Measurements from ENCODE around the gene SMARCA1.

SMARCA1 gene

DNA sequence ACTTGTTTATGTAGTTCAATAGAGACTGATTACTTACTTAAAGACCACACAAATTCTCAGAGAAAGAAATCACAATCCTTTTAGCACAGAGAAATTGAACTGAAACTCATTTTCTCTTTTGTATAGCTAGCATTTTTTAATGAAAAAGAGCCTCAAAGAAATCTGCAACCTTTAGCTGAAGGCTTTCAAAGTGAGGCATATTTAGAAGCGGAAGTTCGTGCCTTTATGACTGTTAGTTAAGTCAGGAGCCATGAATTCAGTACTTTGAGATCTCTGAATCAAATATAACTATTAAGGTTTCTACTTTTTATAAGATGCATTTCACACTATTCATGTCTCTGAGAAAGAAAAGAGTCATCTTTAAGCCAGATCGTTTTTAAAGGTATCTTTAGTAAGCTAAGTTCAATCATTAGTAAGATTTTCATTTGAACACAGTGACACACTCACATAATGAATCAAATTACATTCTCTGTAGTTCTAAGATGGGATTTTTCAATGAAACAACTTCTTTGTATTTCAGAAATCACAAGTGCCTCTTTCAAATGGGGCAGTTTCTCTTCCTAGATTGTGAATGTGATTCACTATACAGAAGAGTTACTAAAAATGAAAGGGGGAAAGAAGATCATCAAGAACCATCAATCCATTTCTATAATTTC lies 61.4 kb downstream of the SMARCA1 start:
- DNase-seq (ENCODE audit: low spot score): no peak

DNA sequence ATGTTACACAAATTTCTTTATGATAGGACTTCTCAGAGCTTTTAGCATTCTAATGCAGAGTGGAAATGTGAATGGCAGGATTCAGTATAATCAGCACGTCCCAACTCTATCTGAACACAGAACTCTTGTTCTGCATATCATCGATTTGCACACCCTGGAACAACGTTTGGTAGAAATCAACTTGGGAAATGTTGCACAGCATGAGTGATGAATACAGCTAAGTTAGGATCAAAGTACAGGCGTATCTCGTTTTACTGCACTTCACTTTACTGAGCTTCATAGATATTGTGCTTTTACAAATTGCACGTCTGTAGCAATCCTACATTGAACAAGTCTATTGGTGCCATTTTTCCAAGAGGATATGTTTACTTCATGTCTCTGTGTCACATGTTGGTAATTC lies 70.8 kb downstream of the SMARCA1 start:
- DNase-seq (ENCODE audit: low spot score): no peak

DNA sequence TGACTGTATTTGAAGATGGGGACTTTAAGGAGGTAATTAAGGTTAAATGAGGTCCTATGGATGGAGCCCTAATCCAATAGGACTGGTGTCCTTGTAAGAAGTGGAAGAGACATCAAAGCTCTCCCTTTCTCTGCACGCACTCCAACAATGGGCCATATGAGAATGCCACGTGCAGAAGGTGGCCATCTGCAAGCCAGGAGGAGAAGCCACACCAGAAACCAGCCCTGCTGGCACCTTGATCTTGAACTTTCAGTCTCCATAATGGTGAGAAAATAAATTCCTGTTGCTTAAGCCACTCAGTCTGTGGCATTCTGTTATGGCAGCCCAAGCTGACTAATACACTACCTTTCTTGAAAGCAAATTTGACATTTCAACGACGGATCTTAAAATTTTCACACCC lies 73.2 kb downstream of the SMARCA1 start:
- no peak for DNase-seq (ENCODE audit: low spot score)

DNA sequence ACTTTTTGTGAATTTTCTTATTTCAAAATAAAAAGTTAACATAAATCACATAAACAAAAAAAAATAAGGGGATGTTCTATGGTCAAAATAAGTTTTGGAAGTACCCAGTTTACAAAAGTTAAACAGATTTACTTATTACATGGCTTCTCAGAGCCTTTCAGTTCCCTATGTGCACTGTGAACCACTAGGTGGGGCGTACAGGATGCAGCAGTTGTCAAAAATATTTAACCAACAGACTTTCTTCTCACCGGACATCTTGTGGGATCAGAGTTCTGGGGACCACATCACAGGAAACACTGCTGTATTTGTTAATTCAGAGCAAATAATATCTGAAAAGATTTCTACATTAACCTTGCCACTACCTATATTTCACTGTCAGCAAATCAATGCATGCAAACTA lies 74.1 kb downstream of the SMARCA1 start:
- DNase-seq (ENCODE audit: low spot score): no peak

DNA sequence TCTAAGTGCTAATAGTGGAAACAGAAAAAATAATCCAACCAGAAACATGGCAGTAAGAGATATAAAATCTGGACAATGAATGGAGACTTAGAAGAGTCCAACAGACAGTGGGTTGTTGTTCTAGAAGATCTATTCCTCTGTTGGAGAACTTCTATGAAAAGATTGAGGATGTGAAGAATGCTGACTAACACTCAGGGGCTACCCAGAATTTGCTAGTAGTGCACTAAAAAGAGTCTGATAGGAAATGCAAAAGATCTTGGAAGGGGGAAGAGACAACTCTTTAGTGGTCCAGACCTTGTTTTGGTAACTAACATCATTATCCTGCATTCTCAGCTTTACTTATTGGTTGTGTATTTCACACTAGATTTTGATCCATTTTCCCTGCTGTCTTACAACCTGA lies 77.9 kb downstream of the SMARCA1 start:
- no peak for DNase-seq (ENCODE audit: low spot score)

DNA sequence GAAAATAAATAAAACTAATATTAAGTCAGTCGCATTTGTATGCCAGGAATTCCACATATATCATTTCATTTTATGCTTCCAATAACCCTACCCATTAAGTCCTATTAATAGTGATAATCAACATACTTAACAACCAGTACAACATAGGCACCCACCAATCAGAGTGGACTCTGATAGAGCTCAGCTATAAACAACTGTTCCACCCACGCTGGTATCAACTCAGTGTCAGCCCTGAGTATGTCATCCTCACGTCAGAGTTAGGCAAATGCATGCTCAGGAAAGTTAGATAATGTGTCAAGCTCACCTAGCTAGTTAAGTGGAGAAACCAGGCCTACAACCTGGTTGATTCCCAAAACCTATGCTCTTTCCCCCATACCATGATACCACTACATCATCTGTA lies 89.3 kb downstream of the SMARCA1 start:
- no peak for DNase-seq (ENCODE audit: low spot score)

DNA sequence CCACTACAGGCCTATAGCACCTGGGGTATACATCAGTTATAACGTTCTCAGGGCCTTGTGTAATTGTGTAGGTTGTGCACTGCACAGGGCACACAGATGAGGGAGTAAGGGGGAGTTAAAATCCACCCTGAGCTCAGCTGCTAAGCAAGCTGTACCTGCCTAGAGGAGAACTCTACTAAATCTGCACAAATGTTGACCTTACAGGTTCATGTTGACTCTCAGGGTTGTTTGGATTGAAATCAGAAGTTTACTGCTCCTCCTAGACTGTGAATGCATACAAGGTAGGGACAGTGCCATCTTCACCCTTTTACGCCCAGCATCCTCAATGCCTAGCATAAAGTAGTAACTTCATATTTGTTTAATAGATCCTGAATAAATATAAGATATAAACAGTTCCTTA lies 89.8 kb downstream of the SMARCA1 start:
- no peak for DNase-seq (ENCODE audit: low spot score)

DNA sequence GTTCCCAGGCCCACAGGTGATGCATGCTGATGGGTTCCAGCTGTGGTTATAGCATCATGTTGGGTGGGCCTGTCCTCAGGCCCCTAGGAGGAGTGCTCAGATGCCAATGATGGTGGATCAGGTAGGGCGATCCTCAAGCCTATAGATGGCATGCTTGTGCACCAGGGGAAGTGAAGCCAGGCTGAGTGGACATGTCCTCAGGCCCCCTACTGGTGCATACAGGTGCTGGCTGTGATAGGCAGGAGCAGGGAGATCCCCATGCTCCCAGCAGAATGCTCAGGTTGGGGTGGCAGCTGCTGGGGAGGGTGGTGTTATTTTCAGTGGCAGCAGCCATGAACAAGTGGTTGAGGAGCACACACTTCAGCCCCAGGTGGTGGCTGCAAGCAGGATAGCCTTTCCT lies 96.0 kb downstream of the SMARCA1 start:
- DNase-seq (ENCODE audit: low spot score): no peak

DNA sequence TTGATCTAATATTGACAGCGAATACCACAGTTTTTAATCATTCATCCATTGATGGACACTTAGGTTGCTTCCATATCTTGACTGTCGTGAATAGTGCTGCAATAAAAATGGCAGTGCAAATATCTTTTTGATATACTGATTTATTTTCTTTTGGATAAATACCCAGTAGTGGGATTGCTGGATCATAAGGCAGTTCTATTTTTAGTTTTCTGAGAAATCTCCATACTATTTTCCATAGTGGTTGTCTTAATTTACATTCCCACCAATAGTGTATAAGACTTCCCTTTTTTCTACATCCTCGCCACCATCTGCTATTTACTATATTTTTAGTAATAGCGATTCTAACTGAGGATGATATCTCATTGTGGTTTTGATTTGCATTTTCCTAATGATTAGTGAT lies 100.1 kb downstream of the SMARCA1 start:
- no peak for DNase-seq (ENCODE audit: low spot score)

DNA sequence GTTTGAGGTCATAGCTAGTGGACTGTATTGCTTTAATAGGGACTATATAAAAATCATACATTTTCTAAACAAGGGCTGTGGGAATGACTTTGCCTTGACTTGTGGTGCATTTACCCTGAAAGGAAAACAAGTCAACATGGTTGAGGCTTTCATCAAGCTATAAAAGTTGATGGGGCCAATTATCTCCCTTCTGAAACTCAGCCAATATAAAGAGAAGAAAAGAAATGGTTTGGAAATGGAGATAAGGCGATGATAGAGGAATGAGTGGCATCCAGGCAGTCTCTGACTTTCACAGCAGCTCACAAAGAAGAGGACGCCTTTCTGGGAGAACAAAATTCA lies 118.7 kb downstream of the SMARCA1 start:
- no peak for DNase-seq (ENCODE audit: low spot score)

DNA sequence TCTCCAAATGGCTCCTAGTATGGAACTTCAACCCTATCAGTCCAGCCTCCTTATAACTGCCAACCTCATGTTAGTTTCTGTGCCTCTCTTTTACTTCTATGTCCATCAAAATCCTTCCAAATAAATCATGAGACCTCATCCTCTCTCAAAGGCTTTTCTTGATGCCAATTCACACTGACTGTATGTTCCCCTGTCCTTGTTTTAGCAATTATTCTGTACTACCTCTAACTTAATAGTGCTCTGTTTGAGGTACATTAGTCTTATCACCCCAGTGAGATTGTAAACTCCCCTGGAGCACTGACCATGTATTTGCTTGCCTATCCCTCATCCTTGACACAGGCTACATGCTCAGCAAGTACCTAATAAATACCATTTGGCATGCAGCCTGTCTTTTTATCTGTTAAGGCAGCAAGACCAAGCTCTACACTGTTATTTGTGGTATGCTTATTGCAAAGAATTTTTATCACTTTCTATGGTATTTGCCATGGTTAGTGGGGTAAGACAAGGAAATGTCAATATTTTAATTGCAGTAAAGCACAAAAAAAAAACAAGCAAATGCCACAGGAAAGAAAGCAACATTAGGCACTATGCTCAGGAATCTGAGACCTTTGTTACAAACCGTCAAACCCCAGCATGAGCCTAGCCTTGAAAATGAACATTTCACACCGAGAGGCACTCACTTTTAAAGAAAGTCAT lies 119.2 kb downstream of the SMARCA1 start:
- no peak for DNase-seq (ENCODE audit: low spot score)
